Naive thymus-derived CD8-positive, alpha-beta T cell (primary cell): ENCODE results near the gene RNF121. TPM values are rescaled to one million over a fixed set of nuclear protein-coding genes. Genes with fewer than 3 reads are reported as not detected.

Experiments used
- ATAC-seq, 2 donors: fragments of 150-1000 bp; cut with Tn5 transposase in 1 of 2; sonication (Bioruptor Pico), chemical (Tn5 transposase) in 1 of 2; 1 replicate in 1 of 2; 2 replicates in 1 of 2; pipeline ENCODE4 v1.10.0; 2021; ENCODE audit warnings: mild to moderate bottlenecking in 2 of 2, moderate library complexity in 2 of 2
- POLR2A ChIA-PET: fragments of 350-600 bp; sonication (Branson Sonifier 250); formaldehyde crosslinking; loops from one replicate; lab custom pipeline; 2021; ENCODE audit warnings: antibody characterized with exemption; lab: Charles Lee
- DNase-seq, 10 donors: peaks; one replicate each; pipeline versions ENCODE4 v3.0.0 to v3.0.0-alpha.2; 2020 to 2022
- H3K27ac Mint-ChIP-seq, 10 donors: one replicate each; pipeline ENCODE4 v1.8.0; 2020 to 2022; ENCODE audit warnings: mild to moderate bottlenecking in 10 of 10, mixed read lengths in 10 of 10, moderate library complexity in 4 of 10, inconsistent platforms in 1 of 10
- H3K27me3 Mint-ChIP-seq, 5 donors: one replicate each; pipeline ENCODE4 v1.8.0; 2021 to 2022; ENCODE audit warnings: mixed read lengths in 5 of 5
- H3K36me3 Mint-ChIP-seq, 3 donors: one replicate each; pipeline ENCODE4 v1.8.0; 2020 to 2022; ENCODE audit warnings: mixed read lengths in 3 of 3, mild to moderate bottlenecking in 2 of 3, inconsistent platforms in 1 of 3
- H3K4me1 Mint-ChIP-seq, 4 donors: one replicate each; pipeline ENCODE4 v1.8.0; 2021 to 2022; ENCODE audit warnings: mixed read lengths in 4 of 4
- H3K4me3 Mint-ChIP-seq, 10 donors: one replicate each; pipeline ENCODE4 v1.8.0; 2020 to 2022; ENCODE audit warnings: mild to moderate bottlenecking in 10 of 10, mixed read lengths in 10 of 10, moderate library complexity in 6 of 10, inconsistent platforms in 1 of 10
- H3K9me3 Mint-ChIP-seq, 9 donors: one replicate each; pipeline ENCODE4 v1.8.0; 2020 to 2022; ENCODE audit warnings: mixed read lengths in 9 of 9, mild to moderate bottlenecking in 3 of 9, inconsistent platforms in 1 of 9, moderate library complexity in 1 of 9
- polyA plus RNA-seq, 3 donors: library from polyadenylated mRNA; unstranded; fragments of 300-500 nt; fragmentation: Illumina TruSeq; gene quantifications; one replicate each; pipeline ENCODE4 v1.2.3, GENCODE V29; 2021
- total RNA-seq, 8 experiments: library from RNA in 2 of 8; stranded (reverse) in 2 of 8; gene quantifications; one replicate each; pipeline ENCODE4 v1.2.3 and lab custom pipeline; 2021 to 2026

Gene RNF121
- total and polyA plus RNA-seq, 5 experiments from 2014 or later = 5.7 to 32.0 (median 9.4) TPM

- H3K36me3 Mint-ChIP-seq = peaks cover 0 to 45% (median 3%) of the 10 kb centered on the region in 3 donors
- H3K9me3 Mint-ChIP-seq = no peaks in the 10 kb centered on the region
- DNase-seq (no peak), ATAC-seq (no peak)
- H3K27me3 Mint-ChIP-seq = no peaks in the 10 kb centered on the region
- peak overlapping the region in 6 of 10 donors; percentile 8 to 63 (median 54) for H3K4me3 Mint-ChIP-seq
- peaks cover 20 to 44% (median 31%) of the 10 kb centered on the region in 4 donors for H3K4me1 Mint-ChIP-seq
- POLR2A ChIA-PET = interaction anchor here (0.6 to 7.3 kb wide), 2 partner anchors 75 to 196 kb away, joined by 3 to 78 read pairs; partner anchors contain the start of gene ANAPC15
- peak overlapping the region in 7 of 10 donors; percentile 53 to 91 (median 81) for H3K27ac Mint-ChIP-seq
These were observed 107.8 kb downstream of the RNF121 start for GRCh38 chr11:72036687-72037086.

DNA sequence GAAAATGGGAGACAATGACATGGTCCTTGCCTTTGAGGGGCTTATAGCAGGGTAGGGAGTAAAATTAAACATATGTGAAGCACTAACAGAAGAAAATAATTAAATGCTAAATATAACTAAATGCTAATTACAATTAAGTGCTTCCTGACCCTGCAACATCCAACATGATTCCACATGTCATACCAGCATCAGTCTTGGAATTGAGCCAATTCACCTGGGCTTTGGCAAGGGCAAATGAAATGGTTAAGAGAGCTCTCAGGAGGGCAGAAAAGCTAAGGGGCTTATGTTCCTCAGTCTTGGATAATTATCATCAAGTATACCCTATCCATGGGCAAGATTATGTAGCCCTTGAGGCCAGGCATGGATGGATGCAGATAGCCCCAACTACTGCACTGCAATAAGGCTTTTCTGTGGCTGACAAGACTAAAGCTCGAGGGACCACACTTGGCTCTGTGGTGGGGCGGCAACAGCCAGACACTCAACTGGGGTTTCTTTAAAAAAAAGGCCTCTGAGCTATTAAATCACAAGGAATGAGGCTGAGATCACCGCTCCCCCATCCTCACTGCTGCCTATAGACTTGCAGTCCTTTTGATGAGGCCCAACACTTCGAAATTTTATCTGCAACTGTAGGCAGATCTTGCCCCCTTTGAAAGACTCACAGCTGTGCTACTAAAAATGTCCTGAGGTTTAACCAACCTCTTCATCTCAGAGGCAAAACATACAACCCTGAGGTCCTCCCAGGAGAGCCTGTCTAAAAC lies 108.9 kb downstream of the RNF121 start:
- DNase-seq (peak in 2 of 10 donors; percentile 4 to 10), ATAC-seq (no peak)
- Mint-ChIP-seq H3K4me3 (peak overlapping the region in 3 of 10 donors; percentile 52 to 62 (median 52)), H3K27me3 (no peaks in the 10 kb centered on the region), H3K9me3 (no peaks in the 10 kb centered on the region), H3K4me1 (peaks cover 30 to 49% (median 40%) of the 10 kb centered on the region in 4 donors), H3K36me3 (peaks cover 0 to 40% (median 3%) of the 10 kb centered on the region in 3 donors), H3K27ac (peak overlapping the region in 3 of 10 donors; percentile 12 to 82 (median 63))
- POLR2A ChIA-PET = interaction anchor here (0.5 to 7.3 kb wide), 6 partner anchors 10 to 195 kb away, joined by 3 to 85 read pairs (median 52); partner anchors contain the start of genes ANAPC15 and LAMTOR1

- Mint-ChIP-seq H3K36me3 (peaks cover 0 to 33% (median 3%) of the 10 kb centered on the region in 3 donors), H3K4me1 (peaks cover 34 to 48% (median 40%) of the 10 kb centered on the region in 4 donors), H3K27ac (no peak overlapping the region), H3K9me3 (no peaks in the 10 kb centered on the region), H3K4me3 (no peak overlapping the region), H3K27me3 (no peaks in the 10 kb centered on the region)
- POLR2A ChIA-PET = interaction anchor here (0.5 to 7.3 kb wide), 13 partner anchors 10 to 184 kb away, joined by 3 to 85 read pairs (median 27); partner anchors contain the start of genes ANAPC15, LAMTOR1, LRRC51 and NUMA1
- DNase-seq (no peak), ATAC-seq (no peak)
These were observed 109.6 kb downstream of the RNF121 start for GRCh38 chr11:72038491-72038890.

DNA sequence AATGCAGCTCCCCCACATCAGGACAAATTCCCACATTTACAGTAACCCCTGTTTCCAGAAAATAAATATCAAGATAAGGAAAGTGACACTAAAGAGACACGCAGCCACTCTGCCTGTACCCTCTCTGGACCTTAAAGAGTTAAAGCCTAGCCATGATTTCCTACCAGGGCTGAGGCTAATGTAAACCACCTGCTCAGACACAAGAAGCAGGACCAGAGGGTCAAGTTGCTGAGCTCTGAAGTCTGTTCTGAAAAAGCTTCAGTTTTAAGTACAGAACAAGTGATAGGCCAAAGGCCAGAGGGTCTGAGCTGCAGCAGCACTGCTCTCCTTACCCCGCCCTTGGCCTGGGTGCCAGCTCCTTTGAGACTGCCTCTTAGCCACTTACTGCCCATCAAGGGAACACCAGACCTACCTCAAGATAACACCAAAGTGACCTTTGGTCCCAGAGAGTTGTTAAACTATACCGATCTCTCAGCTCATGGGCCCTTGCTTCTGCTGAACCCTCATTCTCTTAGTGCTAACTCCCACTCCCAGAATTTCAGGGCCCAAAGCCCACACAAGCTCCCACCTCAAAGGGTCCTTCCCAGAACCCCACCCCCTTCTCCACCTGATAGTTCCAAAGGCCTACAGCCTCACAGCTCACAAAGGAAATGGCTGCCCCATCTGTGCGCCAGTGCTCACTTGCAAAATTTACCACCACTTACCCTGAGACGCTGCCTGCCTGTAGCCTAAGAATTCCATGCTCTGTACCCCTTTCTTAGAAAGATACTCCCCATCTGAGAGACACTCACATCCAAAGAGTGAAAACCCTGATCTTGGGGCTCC lies 110.4 kb downstream of the RNF121 start:
- Mint-ChIP-seq H3K36me3 (peaks cover 0 to 25% (median 0%) of the 10 kb centered on the region in 3 donors), H3K4me3 (no peak overlapping the region), H3K9me3 (no peaks in the 10 kb centered on the region), H3K4me1 (peaks cover 37 to 49% (median 45%) of the 10 kb centered on the region in 4 donors), H3K27ac (no peak overlapping the region), H3K27me3 (no peaks in the 10 kb centered on the region)
- DNase-seq = peak in 1 of 10 donors; percentile 9
- ATAC-seq = no peak
- POLR2A ChIA-PET = interaction anchor here (0.7 to 7.3 kb wide), 18 partner anchors 11 to 1249 kb away, joined by 3 to 85 read pairs (median 11); partner anchors contain the start of genes ANAPC15, LAMTOR1, LRRC51 and NUMA1

DNA sequence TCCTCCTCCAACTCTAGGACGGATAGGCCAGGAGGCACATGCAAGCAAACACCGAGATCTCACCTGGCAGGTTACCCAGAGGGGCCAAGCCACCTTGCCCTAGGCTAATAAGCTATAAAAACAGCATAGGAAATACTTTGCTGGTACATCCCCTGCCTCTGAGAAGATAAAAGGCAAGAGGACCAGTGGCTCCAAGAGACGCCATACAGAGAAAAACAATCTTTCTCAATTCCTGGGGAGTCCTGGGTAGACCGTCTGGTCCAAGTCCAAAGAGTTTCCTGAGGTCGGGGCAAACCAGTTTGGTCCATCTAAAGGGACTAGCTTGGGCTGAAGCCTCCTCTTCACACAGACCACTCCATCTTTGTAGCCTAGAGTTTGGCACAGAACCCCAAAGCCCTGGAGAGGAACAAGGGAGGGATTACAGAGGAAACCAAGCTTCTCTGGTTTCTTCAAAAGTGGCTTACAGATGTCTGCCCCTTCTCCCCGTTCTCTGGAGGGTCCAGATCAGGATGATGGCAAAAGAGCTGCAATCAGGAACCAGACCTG lies 111.1 kb downstream of the RNF121 start:
- ATAC-seq (no peak), DNase-seq (peak in 3 of 10 donors; percentile 19 to 31 (median 21))
- H3K4me1 Mint-ChIP-seq = peaks cover 37 to 51% (median 47%) of the 10 kb centered on the region in 4 donors
- H3K27ac Mint-ChIP-seq = no peak overlapping the region
- POLR2A ChIA-PET = interaction anchor here (0.6 to 7.3 kb wide), 23 partner anchors 10 to 1248 kb away, joined by 3 to 85 read pairs (median 7); partner anchors contain the start of genes ANAPC15, INPPL1, LAMTOR1 and LRRC51
- H3K4me3 Mint-ChIP-seq = no peak overlapping the region
- H3K9me3 Mint-ChIP-seq = no peaks in the 10 kb centered on the region
- peaks cover 0 to 20% (median 0%) of the 10 kb centered on the region in 3 donors for H3K36me3 Mint-ChIP-seq
- H3K27me3 Mint-ChIP-seq = no peaks in the 10 kb centered on the region

GRCh38 chr11:72040491-72041363 lies 111.9 kb downstream of the RNF121 start:
- no peaks in the 10 kb centered on the region for H3K27me3 Mint-ChIP-seq
- ATAC-seq (peak; percentile 68 to 78), DNase-seq (peak; percentile 72 to 91 (median 80))
- H3K9me3 Mint-ChIP-seq = no peaks in the 10 kb centered on the region
- H3K27ac Mint-ChIP-seq = no peak overlapping the region
- POLR2A ChIA-PET = interaction anchor here (0.6 to 7.3 kb wide), 23 partner anchors 9 to 1247 kb away, joined by 3 to 85 read pairs (median 7); partner anchors contain the start of genes ANAPC15, FCHSD2, INPPL1 and LAMTOR1
- peaks cover 0 to 12% (median 0%) of the 10 kb centered on the region in 3 donors for H3K36me3 Mint-ChIP-seq
- H3K4me1 Mint-ChIP-seq = peaks cover 35 to 46% (median 44%) of the 10 kb centered on the region in 4 donors
- no peak overlapping the region for H3K4me3 Mint-ChIP-seq

DNA sequence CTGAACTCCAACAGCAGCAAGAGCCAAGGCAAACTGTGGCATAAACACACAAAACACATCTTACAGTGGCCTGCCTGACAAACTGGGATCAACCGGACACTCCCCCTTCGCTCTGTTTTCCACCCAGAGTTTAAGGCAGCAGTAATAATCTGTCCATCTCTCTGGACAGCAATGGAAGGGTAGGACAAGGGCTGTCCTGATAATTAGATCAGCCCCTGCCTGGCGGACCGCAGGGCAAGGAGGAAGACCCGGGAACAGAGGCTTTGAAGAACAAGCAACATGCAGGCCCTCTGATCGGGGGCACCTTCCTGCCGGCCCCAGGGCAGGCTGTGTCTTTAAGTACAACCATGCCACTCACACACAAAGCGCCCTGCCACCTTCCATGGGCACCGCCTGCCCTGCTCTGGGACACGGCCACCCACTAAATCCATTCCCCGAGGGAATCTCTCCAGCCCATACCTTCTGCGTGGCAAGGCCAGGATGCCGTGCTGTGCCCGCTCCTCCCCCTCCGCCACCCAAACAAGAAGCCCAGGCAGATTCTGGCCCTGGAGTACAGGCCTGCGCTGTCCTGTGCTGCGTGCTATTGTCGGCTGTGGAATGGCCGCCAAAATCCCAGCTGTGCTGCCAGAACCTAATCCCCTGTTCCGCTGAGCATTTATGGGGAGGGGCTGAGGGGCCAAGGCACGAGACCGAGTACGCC lies 112.7 kb downstream of the RNF121 start:
- Mint-ChIP-seq H3K4me3 (no peak overlapping the region), H3K9me3 (no peaks in the 10 kb centered on the region), H3K27me3 (no peaks in the 10 kb centered on the region), H3K4me1 (peaks cover 31 to 39% (median 36%) of the 10 kb centered on the region in 4 donors), H3K36me3 (peaks cover 0 to 4% (median 0%) of the 10 kb centered on the region in 3 donors), H3K27ac (no peak overlapping the region)
- POLR2A ChIA-PET = interaction anchor here (1.2 to 7.3 kb wide), 17 partner anchors 8 to 181 kb away, joined by 3 to 85 read pairs (median 7); partner anchors contain the start of genes ANAPC15, LAMTOR1, LRRC51 and NUMA1
- peak; percentile 20 to 69 (median 46) for DNase-seq
- ATAC-seq = peak; percentile 35

DNA sequence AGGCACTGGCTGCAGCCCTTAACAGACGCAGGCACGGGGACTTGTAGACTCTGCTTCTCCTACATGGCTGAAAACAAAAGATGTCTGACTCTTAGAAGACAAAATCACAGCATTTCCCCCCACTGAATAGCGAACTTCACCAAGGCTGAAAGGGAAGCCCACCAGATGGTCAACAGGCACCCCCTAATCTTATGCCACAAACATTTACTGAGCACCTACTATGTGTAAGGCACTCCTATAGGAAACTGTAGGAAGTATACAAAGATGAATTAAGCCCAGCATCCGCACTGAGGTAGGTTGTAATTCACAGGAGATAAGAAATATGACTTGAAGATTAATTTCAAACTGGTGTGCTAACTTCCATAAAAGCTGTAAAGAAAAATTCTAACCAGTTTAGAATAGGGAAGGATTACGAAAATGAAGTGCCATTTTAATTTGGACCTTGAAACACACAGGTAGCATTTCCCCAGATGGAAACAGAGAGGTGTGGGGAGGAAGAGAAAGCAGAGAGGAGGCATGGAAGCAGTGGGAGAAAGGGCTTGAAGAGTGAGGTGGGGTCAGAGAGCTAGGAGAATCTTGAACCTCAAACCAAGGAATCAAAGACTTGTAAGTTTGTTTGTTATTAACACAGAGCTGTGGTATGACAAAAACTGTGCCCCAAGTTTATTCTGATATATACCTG lies 113.4 kb downstream of the RNF121 start:
- Mint-ChIP-seq H3K27ac (no peak overlapping the region), H3K36me3 (no peaks in the 10 kb centered on the region), H3K27me3 (no peaks in the 10 kb centered on the region), H3K9me3 (no peaks in the 10 kb centered on the region), H3K4me1 (peaks cover 26 to 33% (median 30%) of the 10 kb centered on the region in 4 donors), H3K4me3 (no peak overlapping the region)
- ATAC-seq (peak in 1 of 2 donors; percentile 18), DNase-seq (peak in 2 of 10 donors; percentile 9 to 11)
- POLR2A ChIA-PET = interaction anchor here (0.6 to 7.3 kb wide), 13 partner anchors 10 to 181 kb away, joined by 3 to 79 read pairs (median 5); partner anchors contain the start of genes ANAPC15 and LAMTOR1

- DNase-seq (no peak), ATAC-seq (no peak)
- Mint-ChIP-seq H3K27ac (peak overlapping the region in 6 of 10 donors; percentile 69 to 83 (median 78)), H3K4me3 (no peak overlapping the region), H3K27me3 (no peaks in the 10 kb centered on the region), H3K9me3 (no peaks in the 10 kb centered on the region), H3K4me1 (peaks cover 19 to 33% (median 30%) of the 10 kb centered on the region in 4 donors), H3K36me3 (no peaks in the 10 kb centered on the region)
- POLR2A ChIA-PET = no interaction called here
These were observed 117.0 kb downstream of the RNF121 start for GRCh38 chr11:72045849-72046248.
